Sigmoid colon (tissue), 7 donors: Measurements from ENCODE around the gene APAF1. TPM values are rescaled to one million over a fixed set of nuclear protein-coding genes. Genes with fewer than 3 reads are reported as not detected.
A peak's percentile ranks its signal among the peaks of the same experiment; 100 is the strongest.
"Not testable (repeated sequence)": the region's sequence is repeated elsewhere in the genome, so short reads cannot be mapped to it uniquely, and the experiment has no call there.

Experiments used
- DNase-seq: peaks from one replicate; pipeline ENCODE4 v3.0.0-alpha.2; 2019
- H3K27ac ChIP-seq, 4 donors: fragments of 200-600 bp; sonication (generic); one replicate each; pipeline ENCODE4 v1.5.1; 2016 to 2019; ENCODE audit warnings: mild to moderate bottlenecking in 1 of 4
- H3K27me3 ChIP-seq, 3 donors: fragments of 200-600 bp; sonication (generic); one replicate each; pipeline ENCODE4 v1.5.1; 2019; ENCODE audit warnings: mild to moderate bottlenecking in 1 of 3
- H3K36me3 ChIP-seq, 4 donors: fragments of 200-600 bp; sonication (generic); one replicate each; pipeline ENCODE4 v1.5.1; 2016 to 2019
- H3K4me1 ChIP-seq, 4 donors: fragments of 200-600 bp; sonication (generic); one replicate each; pipeline ENCODE4 v1.5.1; 2017 to 2019
- H3K4me3 ChIP-seq, 4 donors: fragments of 200-600 bp; sonication (generic); one replicate each; pipeline ENCODE4 v1.5.1; 2017 to 2019; ENCODE audit warnings: mild to moderate bottlenecking in 2 of 4, moderate library complexity in 1 of 4
- H3K9me3 ChIP-seq, 4 donors: fragments of 200-600 bp in 3 of 4; sonication (generic) in 3 of 4; one replicate each; pipeline versions ENCODE4 v1.5.1 to v1.6.1; 2013 to 2019
- CTCF ChIP-seq, 4 experiments: fragments of 450-650 bp in 3 of 4; fragments of 200-600 bp in 1 of 4; IDR thresholded peaks; one replicate each; pipeline ENCODE4 v1.5.1; 2016 to 2019; ENCODE audit warnings: antibody characterized with exemption in 4 of 4, mild to moderate bottlenecking in 3 of 4, moderate library complexity in 2 of 4
- EP300 ChIP-seq, 4 donors: sonication (generic); formaldehyde crosslinking; IDR thresholded peaks; one replicate each; pipeline ENCODE4 v1.6.1; 2017; ENCODE audit warnings: antibody characterized with exemption in 4 of 4
- POLR2A ChIP-seq, 2 donors: fragments of 450-650 bp; IDR thresholded peaks; one replicate each; pipeline ENCODE4 v1.6.1; 2016; ENCODE audit warnings: antibody characterized with exemption in 2 of 2, mild to moderate bottlenecking in 2 of 2, moderate library complexity in 2 of 2
- POLR2AphosphoS5 ChIP-seq, 4 donors: sonication (generic); formaldehyde crosslinking; IDR thresholded peaks; one replicate each; pipeline ENCODE4 v1.6.1; 2017; ENCODE audit warnings: antibody characterized with exemption in 4 of 4
- WGBS, 2 donors: extraction: QIAGEN DNeasy Blood & Tissue Kit; methylation state at CpG; one replicate each; pipeline ENCODE4 v1.1.7; 2013; 5-methylcytosine and 5-hydroxymethylcytosine counted together
- intact Hi-C: fragments of 100-400 bp; cut with DNase I; formaldehyde crosslinking; loops from one replicate; pipeline ENCODE4 v1.15.1; 2023
- polyA plus RNA-seq, 3 donors: library from polyadenylated mRNA; stranded (reverse); fragments of 200-250 nt; gene quantifications; one replicate each; pipeline ENCODE4 v1.2.3, GENCODE V29; 2013
- total RNA-seq, 4 donors: library from RNA; depleted of rRNA; stranded (reverse); fragments of >200 nt; gene quantifications; one replicate each; pipeline ENCODE4 v1.1.0, GENCODE V29; 2016
- donor health status: healthy with polysubstance abuse.
- donor health status: Bipolar disorder and iron deficiency.
- donor health status: healthy.

Gene APAF1
- total and polyA plus RNA-seq, 7 donors: 6.2 to 20.1 (median 14.6) TPM

DNA sequence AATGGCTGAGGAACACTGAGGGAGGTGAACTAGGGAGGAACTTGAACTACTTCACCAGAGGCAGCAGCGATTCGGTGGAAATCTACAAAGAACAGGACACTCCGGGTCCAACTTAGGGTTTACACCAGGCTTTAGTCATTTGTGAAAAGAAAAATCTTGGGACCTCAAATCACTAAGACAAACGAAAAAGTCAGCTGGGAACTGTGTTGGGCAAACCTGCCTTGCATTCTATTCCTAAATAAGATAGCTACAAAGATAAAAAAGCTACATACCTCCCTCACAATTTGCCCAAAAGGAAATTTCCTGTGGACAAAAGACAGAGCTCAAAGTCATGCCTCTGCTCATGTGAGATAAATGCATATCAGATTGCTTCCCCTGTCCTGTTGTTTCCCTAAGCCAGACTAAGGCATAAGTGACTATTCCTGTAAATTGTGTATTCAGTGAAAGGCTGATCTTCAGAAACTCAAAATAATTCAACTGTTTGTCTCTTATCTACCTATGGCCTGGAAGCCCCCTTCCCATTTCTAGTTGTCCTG lies 106.6 kb downstream of the APAF1 start:
- DNase-seq: no peak
- no peak overlapping the region for H3K4me3 ChIP-seq
- intact Hi-C loops: no loop called here
- H3K9me3 ChIP-seq: no peaks in the 10 kb centered on the region
- peaks cover 0 to 12% (median 0%) of the 10 kb centered on the region in 4 donors for H3K36me3 ChIP-seq
- 82 to 86% methylated on average over 4 of the region's 4 CpGs for WGBS, 2 donors
- H3K27ac ChIP-seq: no peak overlapping the region
- H3K27me3 ChIP-seq: no peaks in the 10 kb centered on the region
- no peak for TF ChIP-seq POLR2A (IDR thresholded peaks at IDR 0.05)
- no peak for TF ChIP-seq POLR2AphosphoS5 (IDR thresholded peaks at IDR 0.05)
- no peak for TF ChIP-seq CTCF (IDR thresholded peaks at IDR 0.05)
- TF ChIP-seq EP300 (IDR thresholded peaks at IDR 0.05): no peak
- H3K4me1 ChIP-seq: no peaks in the 10 kb centered on the region

DNA sequence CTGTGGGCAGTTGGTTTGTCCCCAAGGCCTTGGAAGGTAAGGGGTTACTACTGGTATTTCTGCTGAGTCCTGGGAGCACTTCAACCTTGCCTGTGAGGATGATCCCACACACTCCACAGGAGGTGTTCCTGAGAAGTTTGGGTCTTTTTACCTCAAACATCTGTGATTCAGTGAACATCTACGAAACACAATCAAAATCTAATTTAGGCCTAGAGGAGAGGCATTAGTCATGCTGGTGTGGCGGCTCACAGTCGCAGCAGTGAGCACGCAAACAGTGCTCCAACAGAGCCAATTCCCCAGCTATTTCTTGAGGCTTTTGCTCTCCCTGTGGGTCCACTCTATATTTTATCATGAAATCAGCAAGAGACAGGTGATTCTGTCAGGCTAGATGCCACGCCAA lies 107.6 kb downstream of the APAF1 start:
- no peaks in the 10 kb centered on the region for H3K9me3 ChIP-seq
- DNase-seq: no peak
- no peaks in the 10 kb centered on the region for H3K4me1 ChIP-seq
- WGBS, 2 donors: 91 to 94% methylated on average over 5 of the region's 5 CpGs
- intact Hi-C loops: no loop called here
- no peaks in the 10 kb centered on the region for H3K27me3 ChIP-seq
- H3K27ac ChIP-seq: no peak overlapping the region
- TF ChIP-seq POLR2AphosphoS5 (IDR thresholded peaks at IDR 0.05) (no peak), POLR2A (IDR thresholded peaks at IDR 0.05) (no peak), CTCF (IDR thresholded peaks at IDR 0.05) (no peak), EP300 (IDR thresholded peaks at IDR 0.05) (no peak)
- H3K36me3 ChIP-seq: peaks cover 0 to 12% (median 0%) of the 10 kb centered on the region in 4 donors
- H3K4me3 ChIP-seq: no peak overlapping the region

GRCh38 chr12:98754095-98754494 lies 109.0 kb downstream of the APAF1 start:
- DNase-seq: no peak
- intact Hi-C loops: no loop called here
- 28 to 52% methylated on average over 5 of the region's 5 CpGs for WGBS, 2 donors

GRCh38 chr12:98755855-98756254 lies 110.8 kb downstream of the APAF1 start:
- H3K36me3 ChIP-seq, intact Hi-C loops, H3K27ac ChIP-seq, H3K27me3 ChIP-seq, H3K4me1 ChIP-seq, H3K9me3 ChIP-seq, DNase-seq, H3K4me3 ChIP-seq: not testable (repeated sequence)
- WGBS, 2 donors: 84 to 90% methylated on average over 5 of the region's 5 CpGs

More at GRCh38 chr12:98754095-98754494, 109.0 kb downstream of the APAF1 start:
- Histone ChIP-seq H3K4me1 (peaks cover 0 to 5% (median 0%) of the 10 kb centered on the region in 4 donors), H3K9me3 (no peaks in the 10 kb centered on the region), H3K27ac (no peak overlapping the region), H3K36me3 (peaks cover 0 to 12% (median 0%) of the 10 kb centered on the region in 4 donors), H3K4me3 (no peak overlapping the region), H3K27me3 (no peaks in the 10 kb centered on the region)
- TF ChIP-seq CTCF (IDR thresholded peaks at IDR 0.05) (no peak), EP300 (IDR thresholded peaks at IDR 0.05) (no peak), POLR2AphosphoS5 (IDR thresholded peaks at IDR 0.05) (no peak), POLR2A (IDR thresholded peaks at IDR 0.05) (no peak)

GRCh38 chr12:98757455-98757854 lies 112.4 kb downstream of the APAF1 start:
- peak; percentile 30 for DNase-seq
- 20 to 46% methylated on average over 4 of the region's 4 CpGs for WGBS, 2 donors

More at GRCh38 chr12:98757455-98757854, 112.4 kb downstream of the APAF1 start:
- intact Hi-C loops: no loop called here
- peaks cover 0 to 5% (median 0%) of the 10 kb centered on the region in 4 donors for H3K4me1 ChIP-seq
- no peak overlapping the region for H3K4me3 ChIP-seq
- no peaks in the 10 kb centered on the region for H3K27me3 ChIP-seq
- no peaks in the 10 kb centered on the region for H3K9me3 ChIP-seq
- no peak overlapping the region for H3K27ac ChIP-seq
- TF ChIP-seq POLR2AphosphoS5 (IDR thresholded peaks at IDR 0.05) (no peak), CTCF (IDR thresholded peaks at IDR 0.05) (no peak), POLR2A (IDR thresholded peaks at IDR 0.05) (no peak), EP300 (IDR thresholded peaks at IDR 0.05) (no peak)
- H3K36me3 ChIP-seq: no peaks in the 10 kb centered on the region
